CD4-positive, alpha-beta T cell treated with Interleukin-15 for 1 hour (primary cell): ENCODE measurements around the gene BCORL1.

Source experiments
- DNase-seq: peaks from one replicate; pipeline ENCODE4 v3.0.0-alpha.2; 2020

Gene BCORL1

DNA sequence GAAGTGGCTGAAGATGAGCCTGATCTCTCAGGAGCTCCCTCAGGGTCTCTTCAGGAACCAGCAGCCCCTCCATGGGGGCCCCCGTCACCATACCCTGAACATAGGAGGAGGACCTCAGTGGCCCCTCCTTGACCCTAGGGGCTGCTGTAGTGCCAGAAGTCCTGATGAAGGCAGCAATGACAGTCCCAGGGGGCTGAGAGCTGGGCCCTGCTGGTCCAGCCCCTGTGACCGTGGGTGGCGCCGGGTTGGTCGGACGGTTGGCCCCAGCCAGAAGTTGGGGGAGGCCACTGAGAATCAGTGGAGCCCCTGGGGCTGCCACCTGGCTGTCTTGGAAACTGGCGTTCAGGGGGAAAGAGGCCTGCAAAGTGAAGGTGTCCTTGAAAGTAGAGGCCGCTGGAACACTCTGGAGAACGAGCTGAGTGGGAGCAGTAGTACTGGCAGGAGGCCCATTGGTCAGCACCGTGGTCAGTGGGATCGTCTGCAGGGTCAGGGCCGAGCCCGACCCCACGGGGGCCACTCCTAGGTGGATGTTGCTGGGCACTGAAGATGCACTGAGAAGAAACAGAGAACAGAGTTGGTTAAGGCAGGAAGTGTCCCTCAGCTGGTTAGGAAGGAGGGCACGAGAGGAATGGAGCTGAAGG is 84.7 kb downstream of the BCORL1 start:
- no peak for DNase-seq

DNA sequence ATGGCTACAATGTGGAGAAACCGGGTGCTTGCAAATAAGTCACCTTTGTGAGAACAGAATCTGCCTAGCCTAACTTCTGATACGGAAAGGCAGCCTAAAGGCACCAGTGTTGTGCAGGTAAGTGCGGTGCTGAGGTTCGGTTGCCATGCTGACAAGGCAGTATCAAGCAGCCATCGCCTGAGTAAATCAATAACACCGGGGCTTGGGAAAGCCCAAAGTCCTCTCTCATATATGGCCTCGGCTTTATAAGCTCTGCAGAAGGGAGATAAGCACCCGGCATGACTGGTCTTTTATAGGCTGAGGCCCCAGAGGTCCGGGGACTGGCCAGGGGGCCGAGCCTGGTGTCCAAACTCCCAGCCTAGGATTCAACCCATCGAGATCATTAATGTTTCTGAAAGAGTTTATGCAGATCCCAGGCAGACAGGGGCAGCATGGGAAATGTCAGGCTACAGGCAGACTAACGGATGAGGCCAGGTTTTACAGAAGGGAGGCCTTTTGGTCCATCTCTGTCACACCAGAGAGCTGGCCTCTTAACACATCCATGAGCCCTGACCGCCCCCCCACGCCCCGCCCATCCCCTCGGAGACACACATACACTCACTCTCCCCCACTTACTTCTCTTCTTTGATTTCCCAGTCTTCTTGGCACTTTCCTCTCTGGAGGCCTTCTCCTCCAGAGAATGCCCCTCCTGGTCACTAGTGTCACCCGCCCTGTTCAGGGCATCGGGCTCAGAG is 89.3 kb downstream of the BCORL1 start:
- no peak for DNase-seq

DNA sequence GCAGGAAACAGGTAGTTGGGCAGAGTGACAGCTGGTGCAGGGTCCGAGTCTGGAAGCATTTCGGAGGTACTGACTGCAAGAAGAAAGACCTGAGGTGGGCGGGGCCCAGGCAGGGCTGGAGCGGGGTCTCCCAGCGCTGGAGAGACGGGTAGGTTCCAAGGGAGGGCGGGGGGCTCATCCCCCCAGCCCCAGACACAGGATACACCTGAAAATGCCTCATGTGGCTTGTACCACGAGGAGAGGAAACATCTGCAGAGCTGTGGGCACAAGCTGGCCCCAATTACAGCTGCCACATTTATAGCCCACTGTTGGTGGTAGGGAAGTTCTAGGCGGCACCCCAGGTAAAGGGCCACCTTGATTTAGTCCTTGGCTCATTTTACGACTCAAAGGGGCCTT is 89.9 kb downstream of the BCORL1 start:
- no peak for DNase-seq

DNA sequence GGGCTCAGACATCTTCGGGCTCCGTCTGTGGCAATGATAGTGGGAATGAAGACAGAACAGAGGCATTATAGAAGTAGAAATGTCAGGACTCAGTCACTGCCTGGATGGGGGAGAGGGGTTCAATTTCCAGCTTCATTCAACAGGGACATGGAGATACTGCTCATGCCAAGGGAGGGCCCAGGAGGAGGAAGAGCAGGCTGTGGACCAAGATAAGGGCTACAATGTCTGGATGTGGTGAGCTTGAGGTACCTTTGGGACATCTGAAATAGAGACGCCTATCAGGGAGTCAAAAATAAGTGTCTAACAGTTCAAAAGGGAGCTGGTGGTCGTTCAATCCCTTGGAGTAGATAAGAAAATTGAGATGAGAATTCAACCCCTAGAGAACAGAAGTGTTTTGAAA is 93.3 kb downstream of the BCORL1 start:
- no peak for DNase-seq

DNA sequence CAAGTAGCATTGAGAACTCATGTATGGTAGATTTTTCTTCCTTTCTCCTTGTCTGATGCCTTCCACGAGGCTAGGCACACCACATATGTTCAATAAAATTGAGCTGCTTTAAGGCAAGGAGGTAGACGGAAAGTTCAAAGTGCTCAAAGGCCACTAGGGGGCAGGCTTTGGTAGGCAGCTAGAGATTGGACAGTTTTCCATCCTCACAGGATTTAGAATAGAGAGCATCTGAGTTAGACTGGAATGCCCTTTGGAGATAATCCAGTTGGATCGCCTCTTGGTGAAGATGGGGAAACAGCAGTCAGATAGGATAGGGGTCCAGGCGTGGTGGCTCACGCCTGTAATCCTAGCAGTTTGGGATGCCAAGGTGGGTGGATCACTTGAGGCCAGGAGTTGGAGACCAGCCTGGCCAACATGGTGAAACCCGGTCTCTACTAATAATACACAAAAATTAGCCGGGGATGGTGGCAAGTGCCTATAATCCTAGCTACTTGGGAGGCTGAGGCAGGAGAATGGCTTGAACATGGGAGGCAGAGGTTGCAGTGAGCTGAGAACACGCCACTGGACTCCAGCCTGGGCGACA is 97.5 kb downstream of the BCORL1 start:
- peak; percentile 54 for DNase-seq

DNA sequence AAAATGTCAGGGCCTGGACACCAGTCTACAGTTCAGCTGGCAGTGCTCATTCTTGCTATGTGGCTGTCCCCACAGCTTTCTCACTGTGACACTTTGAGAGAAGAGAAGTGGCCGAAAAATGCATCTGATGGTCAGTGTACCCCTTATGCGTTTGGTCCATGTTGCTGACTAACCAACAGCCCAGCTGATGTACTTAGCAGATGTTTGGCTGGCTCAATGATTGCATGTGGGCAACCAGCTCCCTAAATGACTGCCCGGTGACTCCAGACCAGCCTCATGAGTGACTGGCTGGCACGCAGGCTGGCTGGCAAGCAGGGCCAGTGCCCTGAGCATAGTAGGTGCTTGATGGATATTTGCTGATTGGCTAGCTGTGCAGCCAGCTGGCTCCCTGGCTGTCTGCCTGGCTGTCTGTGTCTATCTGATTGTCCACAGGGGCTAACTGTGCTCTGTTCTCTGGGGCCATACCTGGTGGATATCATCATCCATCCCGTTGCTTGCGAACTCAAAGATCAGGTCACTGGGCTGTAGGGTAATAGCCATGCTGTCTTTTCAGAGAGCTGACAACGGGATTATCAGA is 98.4 kb downstream of the BCORL1 start:
- no peak for DNase-seq

DNA sequence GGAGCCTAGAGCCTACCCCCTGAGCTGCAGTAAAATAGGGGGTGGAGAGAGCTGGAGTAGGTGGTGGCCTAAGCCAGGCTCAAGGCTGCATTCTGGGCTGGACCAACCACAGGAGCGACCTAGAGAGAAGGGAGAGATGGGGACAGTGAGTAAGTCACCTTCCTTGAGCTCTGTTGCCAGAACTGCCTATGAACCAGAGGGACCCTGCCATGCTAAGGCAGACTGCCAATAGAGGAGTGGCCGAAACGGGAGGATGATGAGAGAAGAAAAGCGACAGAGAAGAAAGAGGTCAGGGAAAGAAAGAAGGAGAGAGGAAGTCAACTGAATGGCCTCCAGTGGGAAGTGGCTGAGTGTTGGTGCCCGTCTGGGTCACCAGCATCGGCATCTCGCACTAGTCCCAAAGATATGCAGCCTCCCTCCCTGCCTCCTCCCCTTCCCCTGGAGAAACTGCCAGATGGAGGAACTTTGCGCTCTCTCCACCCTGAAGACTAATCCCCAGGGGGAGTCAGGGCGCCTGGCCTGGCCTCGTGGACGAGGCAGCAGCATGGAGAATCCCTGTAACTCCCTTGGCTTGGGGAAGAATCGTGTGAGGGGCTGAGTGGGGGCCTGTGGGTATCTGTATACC is 99.1 kb downstream of the BCORL1 start:
- DNase-seq = no peak

DNA sequence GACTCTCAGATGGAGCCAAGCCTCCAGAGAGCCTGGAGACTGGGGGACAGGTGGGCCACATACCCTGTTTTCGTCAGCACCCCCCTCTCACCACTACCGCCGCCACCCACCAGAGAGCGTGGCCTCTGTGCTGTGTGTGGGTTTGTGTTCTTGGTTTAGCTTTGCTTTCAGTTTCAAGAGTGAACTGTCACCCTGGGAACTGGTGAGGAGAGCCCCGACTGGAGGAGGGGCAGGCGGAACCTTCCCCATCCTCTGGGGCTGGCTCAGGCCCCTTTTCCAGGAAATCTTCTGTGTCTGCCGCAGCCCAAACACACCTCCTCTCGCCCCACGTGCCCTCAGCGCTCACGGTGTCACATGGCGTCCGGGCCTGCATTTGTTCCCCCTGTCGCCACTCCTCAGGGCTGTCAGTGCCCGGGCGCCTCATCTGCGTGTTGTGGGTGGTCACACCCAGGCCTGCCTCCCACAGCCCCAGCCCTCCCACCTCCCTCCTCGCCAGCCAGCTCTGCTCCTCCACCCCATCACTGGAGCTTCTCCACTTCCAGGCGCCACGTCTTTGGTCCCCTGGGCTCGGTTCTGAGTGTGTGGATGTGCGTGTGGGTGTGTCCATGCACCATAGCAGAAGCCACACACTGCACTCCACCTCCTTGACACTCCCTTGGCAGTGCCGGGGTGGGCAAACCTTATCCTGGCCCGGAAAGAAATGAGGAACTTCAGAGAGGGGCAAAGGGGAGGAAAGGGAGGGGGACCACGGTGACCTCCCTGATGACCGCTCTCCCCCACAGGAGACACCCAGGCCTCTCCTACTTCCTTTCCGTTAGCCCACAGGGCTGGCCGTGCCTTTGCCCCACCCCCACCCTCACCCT is 100.0 kb downstream of the BCORL1 start:
- peak; percentile 87 for DNase-seq

DNA sequence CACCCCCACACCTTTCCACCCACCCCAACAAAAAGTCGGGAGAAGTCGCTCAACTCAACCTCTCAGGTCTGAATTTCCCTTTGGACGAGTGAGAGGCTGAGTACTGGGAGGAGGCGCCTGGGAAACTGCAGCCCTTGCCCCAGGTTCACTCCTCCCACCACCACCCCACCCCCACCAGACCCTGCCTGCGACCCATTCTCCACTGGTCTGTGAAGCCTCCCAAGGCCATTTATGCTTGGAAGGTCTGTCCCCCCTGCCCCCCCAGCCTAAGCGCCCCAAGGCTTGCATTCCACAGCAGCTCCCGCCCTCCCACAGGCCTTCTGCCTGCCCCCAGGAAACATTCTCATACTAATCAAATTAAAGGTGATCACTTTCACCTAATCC is 100.7 kb downstream of the BCORL1 start:
- no peak for DNase-seq

DNA sequence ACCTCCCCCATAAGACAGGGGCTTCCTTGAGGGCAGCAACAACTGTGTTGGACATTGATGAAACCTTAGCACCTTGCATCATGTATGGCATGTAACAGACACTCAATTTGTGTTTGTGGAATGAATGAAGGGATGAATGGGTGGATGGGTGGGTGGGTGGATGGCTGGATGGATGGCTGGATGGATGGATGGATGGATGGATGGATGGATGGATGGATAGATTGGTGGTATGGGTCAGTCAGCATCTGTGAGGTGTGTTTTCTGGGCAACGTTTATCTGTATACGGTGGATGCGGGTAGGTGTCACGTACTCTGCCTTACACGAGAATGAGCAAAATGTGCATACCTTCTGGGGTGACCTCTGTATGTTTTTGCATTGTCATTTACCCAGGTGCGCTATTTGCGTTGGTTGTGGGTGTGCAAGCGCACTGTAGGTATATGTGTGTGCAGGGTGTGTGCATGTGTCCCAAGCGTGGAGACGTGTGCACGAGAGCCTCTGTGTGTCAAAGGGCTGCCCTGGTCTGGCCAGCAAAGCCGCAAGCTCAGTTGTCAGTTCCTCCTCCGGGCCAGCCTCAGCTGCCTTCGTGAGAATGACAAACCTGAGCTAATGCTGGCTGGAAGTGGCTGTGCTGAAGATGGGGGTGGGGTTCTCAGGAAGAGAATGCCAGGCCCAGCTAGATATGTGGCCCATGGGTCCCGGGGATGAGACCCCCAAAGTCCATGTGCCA is 101.4 kb downstream of the BCORL1 start:
- DNase-seq = peak; percentile 49

DNA sequence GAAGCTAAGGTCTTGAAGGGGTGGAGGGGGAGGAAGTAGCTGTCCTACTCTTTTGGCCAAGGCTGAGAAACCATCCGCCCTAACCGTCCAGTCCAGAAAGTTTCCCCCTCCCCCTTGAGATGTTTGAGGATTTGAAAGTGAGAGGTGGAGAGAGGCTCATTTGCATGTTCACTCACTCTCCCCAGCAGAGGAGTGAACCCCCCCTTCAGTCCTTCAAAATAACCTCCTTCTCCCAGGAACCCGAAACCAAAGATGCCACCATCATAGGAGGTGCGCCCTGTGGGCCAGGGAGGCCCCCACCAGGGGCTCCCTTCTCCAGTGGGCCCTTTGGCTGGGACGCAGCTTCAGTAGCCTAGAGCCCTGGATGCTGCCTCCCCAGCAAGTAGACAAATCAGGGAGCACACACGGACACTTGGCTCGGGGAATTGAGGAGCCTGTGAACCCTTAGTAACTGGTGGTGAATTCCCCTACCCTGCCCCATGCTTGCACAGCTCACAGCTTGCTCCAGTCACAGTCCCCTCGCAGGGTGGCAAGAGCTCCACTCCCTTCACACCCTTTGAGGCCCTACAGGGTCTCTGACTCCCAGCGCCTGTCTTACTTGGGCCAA is 102.3 kb downstream of the BCORL1 start:
- DNase-seq = no peak

DNA sequence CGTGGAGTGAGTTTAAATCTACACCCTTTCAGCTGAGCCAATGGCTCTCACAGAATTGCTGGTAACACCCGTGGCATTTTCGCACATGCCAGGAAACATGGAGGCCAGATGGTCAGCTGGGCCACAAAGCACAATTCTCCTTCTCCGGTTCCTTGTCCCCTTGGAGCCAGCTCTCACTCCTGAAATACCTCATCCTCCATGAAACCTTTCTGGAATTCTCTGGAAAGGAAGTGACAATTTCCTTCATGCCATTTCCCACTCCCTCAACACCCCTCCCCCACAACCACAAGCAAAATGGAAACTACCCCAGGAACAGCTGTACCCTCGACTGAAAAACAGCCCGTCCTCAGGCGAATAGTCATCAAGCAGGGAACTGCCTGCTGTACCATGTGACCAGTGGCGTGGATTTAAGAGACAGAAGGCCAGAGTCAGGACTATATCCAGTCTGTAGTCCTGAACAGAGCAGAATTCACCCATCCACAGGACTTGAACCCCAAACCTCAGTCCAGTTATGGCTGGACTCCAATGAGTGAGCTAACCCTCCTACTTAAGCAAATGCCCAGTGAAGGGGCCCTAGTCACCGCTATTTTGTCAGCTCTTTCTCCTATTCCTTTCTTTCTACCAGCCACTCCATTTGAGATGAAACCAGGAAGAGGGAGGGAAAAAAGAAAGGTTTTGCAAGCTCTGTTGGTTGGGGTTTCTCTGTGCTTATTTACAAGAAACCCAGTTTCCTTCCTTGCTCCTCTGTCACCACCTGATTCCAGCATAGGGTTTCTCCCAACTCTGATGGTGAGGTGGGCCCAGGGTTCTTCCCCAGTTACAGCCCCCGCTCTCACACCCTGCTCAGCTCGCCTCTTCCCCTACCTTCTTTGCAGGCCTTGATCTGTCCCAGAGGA is 103.4 kb downstream of the BCORL1 start:
- no peak for DNase-seq

DNA sequence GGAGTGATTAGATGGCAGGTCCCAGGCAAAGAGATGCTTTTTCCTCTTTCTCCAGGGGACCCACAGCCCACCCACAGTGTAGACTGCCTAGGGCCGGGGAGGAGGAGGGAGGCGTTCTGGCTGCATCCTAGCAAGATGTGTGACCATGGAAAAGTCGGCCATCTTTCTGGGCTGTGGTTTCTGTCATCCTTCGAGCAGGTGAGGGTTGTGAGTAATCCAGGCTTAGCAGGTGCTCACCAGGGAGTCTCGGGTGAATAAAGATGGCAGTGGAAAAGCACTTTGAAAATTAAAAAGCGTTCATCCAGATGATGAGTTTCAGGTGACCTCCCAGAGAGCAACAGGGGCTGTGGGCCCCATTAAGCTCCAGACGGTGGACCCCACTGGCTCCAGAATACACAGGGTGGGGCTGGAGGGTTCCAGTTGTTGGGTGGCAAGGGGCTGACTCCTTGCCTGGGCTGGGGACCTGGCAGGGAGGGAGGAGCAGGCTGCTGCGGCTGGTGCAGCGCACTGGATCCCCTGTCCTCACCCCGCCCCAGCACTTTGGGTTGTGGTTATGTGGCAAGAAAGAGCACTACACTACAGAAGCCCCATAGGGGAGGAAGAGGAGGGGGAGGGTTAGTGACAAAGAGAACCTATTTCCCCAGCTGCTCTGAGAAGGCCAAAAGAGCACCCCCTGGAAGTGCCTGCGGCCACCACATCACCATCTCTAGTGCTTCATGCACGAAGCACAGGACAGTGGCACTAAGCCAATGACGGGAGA is 104.2 kb downstream of the BCORL1 start:
- peak; percentile 75 for DNase-seq

DNA sequence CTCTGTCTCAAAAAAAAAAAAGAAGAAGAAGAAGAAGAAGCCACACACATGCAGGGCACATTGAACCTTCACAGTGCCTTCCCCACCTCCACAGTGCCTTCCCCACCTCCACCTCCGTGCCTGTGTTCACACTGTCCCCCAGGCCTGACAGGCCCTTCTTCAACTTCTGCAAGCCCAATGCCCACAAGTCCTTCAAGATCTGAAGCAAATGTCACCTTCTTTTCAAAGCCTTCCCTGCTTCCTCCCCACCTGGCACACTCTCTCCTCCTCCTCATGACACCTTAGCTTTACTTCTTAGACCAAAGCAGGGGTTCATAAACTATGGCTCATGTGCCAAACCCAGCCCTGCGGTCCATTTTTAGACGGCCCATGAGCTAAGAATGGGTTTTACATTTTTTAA is 107.9 kb downstream of the BCORL1 start:
- no peak for DNase-seq

DNA sequence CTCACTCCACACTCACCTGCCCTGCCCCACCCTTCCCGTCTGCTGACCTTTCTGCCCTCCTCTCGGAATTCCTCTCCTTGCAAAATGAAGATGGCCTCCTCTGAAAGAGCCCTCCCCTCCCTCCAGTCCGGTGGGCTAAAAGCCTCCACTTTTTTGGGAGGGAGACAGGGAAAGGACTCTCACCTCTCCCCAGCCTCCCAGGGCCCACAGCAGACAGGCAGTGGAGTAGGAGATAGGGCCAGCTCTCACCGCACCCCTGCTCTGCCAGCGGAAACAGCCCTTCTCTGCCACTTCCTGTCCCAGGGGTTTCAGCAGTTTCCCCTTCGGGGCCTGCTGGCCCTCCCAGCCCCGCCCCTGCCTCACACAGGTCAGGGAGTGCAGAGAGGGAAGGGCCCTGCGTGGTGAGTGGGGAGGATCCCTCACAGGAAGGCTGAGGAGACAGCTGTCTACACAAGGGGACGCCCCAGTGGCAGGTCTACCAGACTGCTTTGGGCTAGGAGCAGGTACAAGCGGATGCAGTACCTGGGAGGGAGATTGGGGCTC is 109.6 kb downstream of the BCORL1 start:
- peak; percentile 92 for DNase-seq

DNA sequence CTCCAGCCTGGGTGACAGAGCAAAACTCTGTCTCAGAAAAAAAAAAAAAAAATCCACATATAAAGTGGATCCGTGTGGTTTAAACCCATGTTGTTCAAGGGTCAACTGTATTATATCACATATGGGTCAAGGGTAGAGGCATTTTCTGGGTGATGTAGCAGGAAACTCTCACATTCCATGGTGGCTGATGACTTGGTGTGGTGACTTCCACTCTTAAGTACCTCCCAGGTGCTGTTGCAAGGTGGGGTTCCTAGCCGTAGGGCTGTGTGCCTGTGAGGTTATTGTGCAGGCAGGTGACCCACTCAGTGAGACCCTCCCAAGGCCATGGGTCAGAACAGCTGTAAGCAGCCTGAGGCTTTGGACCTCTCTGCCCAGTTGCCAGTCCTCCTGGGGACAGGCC is 110.8 kb downstream of the BCORL1 start:
- DNase-seq = no peak

DNA sequence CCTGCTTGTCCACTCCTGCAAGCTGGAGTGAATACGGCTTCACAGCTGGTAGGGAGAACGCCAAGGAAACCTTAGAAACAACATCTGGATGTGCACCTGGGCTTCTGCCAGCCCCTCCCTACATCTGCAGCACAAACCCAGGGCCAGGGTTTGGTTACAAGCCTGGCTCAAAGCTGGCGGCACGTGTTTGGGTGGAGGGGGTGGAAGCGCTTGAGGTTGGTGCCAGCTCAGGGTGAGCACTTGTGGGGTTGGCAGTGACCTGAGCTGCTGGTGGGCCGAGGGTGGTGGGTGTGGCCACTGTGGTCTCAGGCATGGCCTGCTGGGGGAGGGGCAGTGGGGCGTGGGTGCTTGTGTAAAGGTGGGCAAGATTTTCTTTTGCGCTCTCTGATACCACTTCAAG is 112.3 kb downstream of the BCORL1 start:
- DNase-seq = no peak

DNA sequence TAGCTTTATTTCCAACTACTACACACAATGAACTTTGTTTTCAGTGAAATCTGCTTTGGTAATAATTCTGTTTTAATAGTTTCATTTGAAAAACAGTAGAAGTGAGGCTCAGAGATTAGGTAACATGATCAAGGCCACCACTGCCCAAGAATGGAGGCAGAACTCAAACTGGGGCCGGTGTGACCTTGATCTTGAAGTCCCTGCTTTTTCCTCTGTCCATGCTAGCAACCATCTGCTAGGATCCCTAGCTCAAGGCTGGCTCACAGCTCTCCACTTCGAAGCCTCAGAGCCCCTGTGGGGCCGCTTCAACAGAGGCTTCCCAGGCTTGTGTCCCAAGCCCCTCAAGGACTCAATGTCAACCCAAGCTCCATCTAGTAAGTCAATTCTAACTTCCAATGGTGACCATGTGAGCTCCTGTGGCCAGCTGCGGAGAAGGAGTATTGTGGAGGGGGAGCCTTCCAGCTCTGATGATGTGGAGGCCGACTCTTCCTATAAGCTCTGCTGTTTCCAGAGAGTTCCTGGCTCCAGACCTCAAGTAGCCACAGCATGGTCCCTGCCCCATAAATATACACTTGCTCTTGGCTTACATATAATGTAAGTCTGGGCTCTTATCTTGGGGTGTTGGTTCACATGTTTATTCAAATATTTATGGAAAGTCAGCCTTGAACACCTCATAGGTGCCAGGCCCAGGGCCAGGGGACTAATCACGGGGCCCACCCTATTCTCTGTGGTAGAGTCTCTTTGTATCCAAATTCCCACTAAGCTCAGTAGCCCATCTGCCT is 113.0 kb downstream of the BCORL1 start:
- DNase-seq = no peak
